ENCODE data around the gene CALML5.

DNA sequence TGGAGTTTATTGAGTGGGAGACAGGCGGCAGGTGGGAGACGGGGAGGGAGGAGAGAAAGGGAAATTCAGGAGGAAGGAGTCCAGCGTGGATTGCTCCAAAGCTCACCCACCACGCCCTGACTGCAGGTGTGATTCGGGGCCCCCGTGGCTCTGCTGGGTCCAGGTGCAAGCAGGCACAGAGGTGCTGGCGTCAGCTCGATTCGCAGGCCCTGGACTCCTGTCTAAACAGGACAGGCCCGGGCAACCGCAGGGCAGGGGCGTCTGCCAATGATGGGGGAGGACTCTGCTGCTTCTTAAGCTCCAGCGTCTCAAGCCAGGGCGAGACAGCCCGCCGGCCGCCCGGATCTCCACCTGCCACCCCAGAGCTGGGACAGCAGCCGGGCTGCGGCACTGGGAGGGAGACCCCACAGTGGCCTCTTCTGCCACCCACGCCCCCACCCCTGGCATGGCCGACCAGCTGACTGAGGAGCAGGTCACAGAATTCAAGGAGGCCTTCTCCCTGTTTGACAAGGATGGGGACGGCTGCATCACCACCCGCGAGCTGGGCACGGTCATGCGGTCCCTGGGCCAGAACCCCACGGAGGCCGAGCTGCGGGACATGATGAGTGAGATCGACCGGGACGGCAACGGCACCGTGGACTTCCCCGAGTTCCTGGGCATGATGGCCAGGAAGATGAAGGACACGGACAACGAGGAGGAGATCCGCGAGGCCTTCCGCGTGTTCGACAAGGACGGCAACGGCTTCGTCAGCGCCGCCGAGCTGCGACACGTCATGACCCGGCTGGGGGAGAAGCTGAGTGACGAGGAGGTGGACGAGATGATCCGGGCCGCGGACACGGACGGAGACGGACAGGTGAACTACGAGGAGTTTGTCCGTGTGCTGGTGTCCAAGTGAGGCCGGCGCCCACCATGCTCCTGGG is 25.5 kb upstream of the CALML5 start, which contains the start of gene CALML3:
- TF ChIP-seq CTCF (IDR thresholded peaks at IDR 0.05) (no peak), POLR2A (IDR thresholded peaks at IDR 0.05) (no peak), POLR2AphosphoS5 (IDR thresholded peaks at IDR 0.05) (no peak)

Data from transverse colon (tissue), 4 donors.